HG02763 (cell line): ENCODE measurements around the gene GRK2.
"Not testable (repeated sequence)": the region's sequence is repeated elsewhere in the genome, so short reads cannot be mapped to it uniquely, and the experiment has no call there.

Experiments
- ATAC-seq: cut with Tn5 transposase; IDR thresholded peaks from one replicate; pipeline ENCODE4 v1.9.1; 2021; ENCODE audit warnings: mild to moderate bottlenecking, moderate library complexity; ENCODE audit not compliant: unreplicated experiment

Gene GRK2

DNA sequence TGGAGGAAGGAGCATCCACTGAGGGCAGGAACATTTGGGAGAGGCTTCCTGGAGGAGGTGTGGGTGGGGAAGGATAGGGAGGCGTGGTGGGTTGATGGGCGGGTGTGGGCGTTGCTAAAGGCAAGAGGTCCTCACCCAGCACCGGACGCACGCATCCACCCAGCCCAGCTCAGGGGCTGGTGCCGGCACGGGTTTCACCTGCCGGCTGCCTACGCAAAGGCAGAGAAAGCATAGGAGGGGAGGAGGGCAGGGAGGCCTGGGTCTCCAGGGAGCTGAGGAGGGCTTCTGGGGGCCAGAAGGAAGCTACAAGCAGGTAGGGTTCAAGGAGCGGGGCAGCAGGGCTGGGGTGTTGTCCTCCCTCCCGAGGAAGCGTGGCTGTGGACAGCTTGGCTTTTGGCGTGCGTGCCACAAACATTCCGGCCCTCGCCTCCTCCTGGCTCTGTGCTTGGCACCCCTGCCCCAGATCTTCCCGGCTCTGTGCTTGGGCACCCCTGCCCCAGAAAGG, 44.8 kb downstream of the GRK2 start:
- ATAC-seq, result no peak

DNA sequence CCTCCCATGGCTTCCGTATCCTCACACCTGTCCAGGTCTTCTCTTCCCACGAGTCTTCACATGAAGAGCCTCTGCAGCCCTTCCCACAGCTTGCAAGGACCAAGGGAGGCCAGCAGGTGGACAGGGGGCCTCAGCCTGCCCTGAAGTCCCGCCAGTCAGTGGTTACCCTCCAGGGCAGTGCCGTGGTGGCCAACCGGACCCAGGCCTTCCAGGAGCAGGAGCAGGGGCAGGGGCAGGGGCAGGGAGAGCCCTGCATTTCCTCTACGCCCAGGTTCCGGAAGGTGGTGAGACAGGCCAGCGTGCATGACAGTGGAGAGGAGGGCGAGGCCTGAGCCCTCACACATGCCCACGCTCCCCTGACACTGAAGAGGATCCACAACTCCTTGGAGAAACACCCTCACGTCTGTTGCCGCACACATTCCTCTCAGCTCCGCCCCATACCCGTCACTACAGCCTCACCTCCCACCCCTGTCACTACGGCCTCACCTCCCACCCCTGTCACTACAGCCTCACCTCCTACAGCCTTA, 45.3 kb downstream of the GRK2 start:
- ATAC-seq, result no peak

DNA sequence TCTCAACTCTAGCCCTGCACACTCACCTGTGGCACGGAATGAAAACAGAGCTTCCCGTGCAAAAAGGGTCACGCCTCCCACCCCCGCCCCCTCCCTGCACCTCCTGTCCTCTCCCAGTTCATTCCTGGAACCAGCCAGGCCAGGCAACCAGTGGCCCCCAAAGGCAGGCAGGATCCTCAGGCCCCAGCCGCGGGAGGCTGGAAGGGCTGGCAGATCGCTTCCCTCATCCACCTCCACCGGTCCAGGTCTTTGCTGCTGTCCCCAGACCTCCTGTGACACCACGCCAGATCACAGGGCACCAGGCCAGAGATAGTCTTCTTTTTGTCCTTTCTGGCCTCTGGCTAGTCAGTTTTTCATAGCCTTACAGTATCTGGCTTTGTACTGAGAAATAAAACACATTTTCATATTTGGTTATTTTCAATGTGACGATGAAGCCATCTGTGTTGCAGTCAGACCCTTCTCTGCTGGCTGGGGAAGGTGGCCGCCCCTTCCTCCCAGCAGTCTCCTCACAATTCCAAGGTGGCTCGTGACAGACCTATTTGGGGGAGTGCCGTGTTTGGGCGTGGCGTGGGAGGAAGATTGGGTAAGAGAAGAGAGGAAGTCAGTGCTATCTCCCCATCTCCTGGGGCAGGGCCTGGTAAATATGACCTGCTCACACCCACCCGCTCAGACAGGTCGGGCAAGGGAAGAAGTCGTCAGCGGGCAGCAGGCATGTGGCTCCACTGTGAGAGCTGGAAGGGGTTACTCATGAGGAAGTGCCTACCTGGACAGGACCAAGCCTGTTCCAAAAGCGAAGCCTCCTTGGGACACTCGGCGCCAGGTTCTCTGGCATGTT, 46.1 kb downstream of the GRK2 start:
- no peak for ATAC-seq

- ATAC-seq, result no peak
Measured at GRCh38 chr11:67313125-67313890, 47.0 kb downstream of the GRK2 start.

GRCh38 chr11:67314218-67314617, 47.9 kb downstream of the GRK2 start:
- no peak for ATAC-seq

GRCh38 chr11:67315325-67315909, 49.1 kb downstream of the GRK2 start:
- no peak for ATAC-seq

- no peak for ATAC-seq
Measured at GRCh38 chr11:67316882-67317204, 50.6 kb downstream of the GRK2 start.

DNA sequence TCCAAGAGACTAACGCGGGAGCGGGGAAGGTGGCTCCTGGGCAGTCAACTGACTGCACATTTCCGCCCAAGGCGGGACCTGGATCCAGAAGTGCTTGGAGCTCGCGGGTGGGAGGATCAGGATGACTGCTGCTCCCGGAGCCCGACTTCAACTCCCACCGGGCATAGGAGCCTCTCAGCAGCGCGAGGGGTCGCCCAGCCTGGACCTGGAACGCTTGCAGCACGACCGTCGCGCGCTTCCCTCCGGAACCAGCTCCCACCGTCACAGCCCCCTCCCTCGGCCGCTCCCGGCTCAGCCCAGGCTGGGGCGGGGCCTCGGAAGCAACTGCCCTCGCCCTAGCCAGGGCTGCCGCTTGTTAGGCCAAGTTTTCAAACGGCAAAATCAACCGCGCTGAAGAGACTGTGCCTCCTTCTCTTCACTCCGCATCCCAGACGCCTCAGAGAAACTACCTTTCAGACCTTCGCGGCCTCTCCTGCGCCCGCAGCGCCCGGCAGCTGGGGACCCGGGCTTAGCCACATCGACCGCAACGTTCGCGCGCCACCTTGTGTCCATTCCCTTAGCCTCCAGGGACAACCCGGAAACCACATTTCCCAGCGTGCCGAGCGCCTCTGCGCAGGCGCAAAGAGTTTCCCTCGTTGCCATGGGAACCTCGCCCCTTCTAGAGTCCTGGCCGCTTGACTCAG, 51.1 kb downstream of the GRK2 start:
- peak; percentile 86 for ATAC-seq

GRCh38 chr11:67317888-67318555, 51.7 kb downstream of the GRK2 start:
- ATAC-seq, result peak; percentile 19

DNA sequence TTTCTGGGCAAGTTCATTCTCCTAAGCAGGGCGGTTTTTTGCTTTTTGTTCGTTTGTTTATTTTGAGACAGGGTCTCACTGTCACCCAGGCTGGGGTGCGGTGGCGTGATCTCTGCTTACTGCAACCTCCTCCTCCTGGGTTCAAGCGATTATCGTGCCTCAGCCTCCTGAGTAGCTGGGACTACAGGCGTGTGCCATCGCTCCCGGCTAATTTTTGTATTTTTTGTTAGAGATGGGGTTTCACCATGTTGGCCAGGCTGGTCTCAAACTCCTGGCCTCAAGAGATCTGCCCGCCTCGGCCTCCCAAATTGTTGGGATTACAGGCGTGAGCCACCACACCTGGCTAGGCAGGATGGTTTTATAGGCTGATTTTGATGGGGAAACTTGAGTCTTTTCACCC, 52.6 kb downstream of the GRK2 start:
- not testable (repeated sequence) for ATAC-seq

GRCh38 chr11:67320011-67320410, 53.7 kb downstream of the GRK2 start:
- ATAC-seq, result no peak

DNA sequence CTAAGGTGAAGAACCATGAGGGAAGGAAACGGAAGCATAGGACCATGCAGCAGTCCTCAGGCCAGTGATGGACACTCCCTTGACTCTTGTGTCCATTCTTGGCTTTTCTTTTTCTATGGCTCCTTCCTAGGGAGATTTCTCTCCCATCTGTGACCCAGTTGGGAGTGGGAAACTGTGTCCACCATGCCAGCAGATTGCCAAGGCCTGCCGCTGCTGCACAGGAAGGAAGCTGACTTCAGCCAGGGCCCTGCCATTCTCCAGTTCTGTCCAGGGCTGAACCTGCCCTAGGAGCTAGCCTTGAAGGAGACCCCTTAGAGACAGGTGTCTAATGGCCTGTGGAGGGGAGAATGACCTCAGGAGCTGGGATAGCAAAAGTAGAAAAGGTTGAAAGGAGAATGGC, 54.4 kb downstream of the GRK2 start:
- ATAC-seq, result no peak

DNA sequence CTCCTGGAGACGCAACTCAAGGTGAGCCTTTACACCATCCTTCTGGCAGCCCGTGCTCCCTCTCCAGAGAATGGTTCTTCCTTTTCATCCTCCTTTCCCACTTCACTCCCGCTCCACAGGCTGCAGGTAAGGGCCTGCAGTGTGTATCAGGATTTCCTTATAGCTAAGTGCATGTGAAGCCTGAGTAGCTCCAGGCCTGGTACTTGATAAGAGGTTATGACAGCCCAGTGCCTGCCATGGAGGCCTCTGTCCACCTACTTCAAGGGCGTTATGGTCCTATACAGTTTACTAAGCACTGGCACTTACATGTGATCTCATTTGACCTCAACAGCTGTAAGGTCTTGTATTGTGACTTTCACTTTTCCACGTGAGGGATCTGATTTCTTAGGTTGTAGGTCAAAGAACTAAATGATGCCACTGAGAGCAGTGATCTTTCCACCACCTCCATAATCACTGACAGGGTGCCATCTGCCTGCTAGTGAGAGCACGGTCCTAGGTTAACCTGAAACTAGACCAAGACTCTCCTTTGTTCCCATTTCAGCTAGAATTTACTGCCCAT, 55.1 kb downstream of the GRK2 start:
- ATAC-seq, result no peak

GRCh38 chr11:67322049-67322448, 55.8 kb downstream of the GRK2 start:
- no peak for ATAC-seq

- no peak for ATAC-seq
Measured at GRCh38 chr11:67323526-67323925, 57.3 kb downstream of the GRK2 start.

GRCh38 chr11:67332081-67332691, 65.9 kb downstream of the GRK2 start:
- ATAC-seq, result no peak
